Hepatocyte (in vitro differentiated cells): ENCODE measurements around the gene RYR3. TPM values are rescaled to one million over a fixed set of nuclear protein-coding genes. Genes with fewer than 3 reads are reported as not detected.

Experiments used
- DNase-seq: peaks from one replicate; pipeline ENCODE4 v3.0.0-alpha.2; 2016; ENCODE audit warnings: low spot score
- H2AFZ ChIP-seq: fragments of 200-600 bp; sonication (generic); 2 replicates; pipeline ENCODE4 v1.6.0; 2016; ENCODE audit warnings: antibody characterized with exemption, mild to moderate bottlenecking
- H3K27ac ChIP-seq: fragments of 200-600 bp; sonication (generic); 2 replicates; pipeline ENCODE4 v1.5.1; 2016; ENCODE audit warnings: mild to moderate bottlenecking
- H3K27me3 ChIP-seq: fragments of 200-600 bp; sonication (generic); 2 replicates; pipeline ENCODE4 v1.6.1; 2016
- H3K36me3 ChIP-seq: fragments of 200-600 bp; sonication (generic); replicated peaks from 2 replicates; pipeline ENCODE4 v1.5.1; 2016; ENCODE audit warnings: low read depth; ENCODE audit not compliant: insufficient read depth
- H3K4me1 ChIP-seq: fragments of 200-600 bp; sonication (generic); 2 replicates; pipeline ENCODE4 v1.5.1; 2016; ENCODE audit warnings: mild to moderate bottlenecking, moderate library complexity; ENCODE audit not compliant: insufficient read depth
- H3K4me2 ChIP-seq: fragments of 200-600 bp; sonication (generic); 2 replicates; pipeline ENCODE4 v1.6.0; 2016
- H3K4me3 ChIP-seq: fragments of 200-600 bp; sonication (generic); 2 replicates; pipeline ENCODE4 v1.5.1; 2016; ENCODE audit warnings: mild to moderate bottlenecking
- H3K79me2 ChIP-seq: fragments of 200-600 bp; sonication (generic); 2 replicates; pipeline ENCODE4 v1.6.0; 2017; ENCODE audit warnings: mild to moderate bottlenecking
- H3K9me2 ChIP-seq: fragments of 200-600 bp; sonication (generic); replicated peaks from 2 replicates; pipeline ENCODE4 v1.6.0; 2017; ENCODE audit warnings: mild to moderate bottlenecking; ENCODE audit not compliant: insufficient read depth
- H3K9me3 ChIP-seq: fragments of 200-600 bp; sonication (generic); 2 replicates; pipeline ENCODE4 v1.5.1; 2016; ENCODE audit warnings: low read depth, mild to moderate bottlenecking
- H4K20me1 ChIP-seq: fragments of 200-600 bp; sonication (generic); 2 replicates; pipeline ENCODE4 v1.6.0; 2016; ENCODE audit warnings: mild to moderate bottlenecking; ENCODE audit not compliant: insufficient read depth, poor library complexity, severe bottlenecking
- EZH2 ChIP-seq: fragments of 200-600 bp; sonication (generic); IDR thresholded peaks from 2 replicates; pipeline ENCODE4 v1.6.1; 2016; ENCODE audit warnings: antibody characterized with exemption, mild to moderate bottlenecking, borderline replicate concordance
- EZH2phosphoT487 ChIP-seq: fragments of 200-600 bp; sonication (generic); IDR thresholded peaks from one replicate; pipeline ENCODE4 v1.6.1; 2018; ENCODE audit warnings: antibody characterized with exemption, mild to moderate bottlenecking, low read depth, moderate library complexity; ENCODE audit not compliant: unreplicated experiment, severe bottlenecking
- WGBS: methylation state at CpG from one replicate; pipeline ENCODE4 v1.1.6; 2016; ENCODE audit warnings: low lambda C conversion rate; ENCODE audit errors: missing lambda C conversion rate; 5-methylcytosine and 5-hydroxymethylcytosine counted together
- polyA plus RNA-seq: library from polyadenylated mRNA; unstranded; fragments of >200 nt; fragmentation: Nextera tagmentation; extraction: Ambion mirVana; gene quantifications from 2 replicates; pipeline ENCODE4 v1.2.1, GENCODE V29; 2016
- total RNA-seq: library from RNA; depleted of rRNA; stranded (reverse); fragments of >200 nt; gene quantifications from 2 replicates; pipeline ENCODE4 v1.2.3, GENCODE V29; 2014
- TF ChIP-seq, protein P1 (sequence below): fragments of 200-600 bp; sonication (generic); IDR thresholded peaks from 2 replicates; pipeline ENCODE4 v1.5.1; 2016; ENCODE audit warnings: antibody characterized with exemption, mild to moderate bottlenecking; ENCODE audit not compliant: poor library complexity

RYR3 gene
- total and polyA plus RNA-seq, 2 experiments from 2014 or later, result 0.36 to 0.37 TPM

GRCh38 chr15:33369941-33370622 lies 59.3 kb downstream of the RYR3 start:
- WGBS, result 69% methylated on average over 3 of the region's 3 CpGs
- Histone ChIP-seq H3K27me3 (no peaks in the 10 kb centered on the region), H3K27ac (no peak overlapping the region)

GRCh38 chr15:33370623-33371020 lies 59.9 kb downstream of the RYR3 start:
- no peaks in the 10 kb centered on the region for H3K4me1 ChIP-seq
- 98% methylated on average over 3 of the region's 3 CpGs for WGBS
- no peaks in the 10 kb centered on the region for H4K20me1 ChIP-seq
- no peaks in the 10 kb centered on the region for H3K9me2 ChIP-seq
- H3K36me3 ChIP-seq, result no peaks in the 10 kb centered on the region
- DNase-seq, result no peak
- H3K4me3 ChIP-seq, result no peak overlapping the region
- H3K27me3 ChIP-seq, result no peaks in the 10 kb centered on the region
- no peaks in the 10 kb centered on the region for H3K79me2 ChIP-seq
- H3K4me2 ChIP-seq, result no peak overlapping the region
- no peak overlapping the region for H2AFZ ChIP-seq
- no peak overlapping the region for H3K27ac ChIP-seq
- no peaks in the 10 kb centered on the region for H3K9me3 ChIP-seq
- TF ChIP-seq EZH2 (no peak), EZH2phosphoT487 (no peak)
- TF ChIP-seq, protein P1, sequence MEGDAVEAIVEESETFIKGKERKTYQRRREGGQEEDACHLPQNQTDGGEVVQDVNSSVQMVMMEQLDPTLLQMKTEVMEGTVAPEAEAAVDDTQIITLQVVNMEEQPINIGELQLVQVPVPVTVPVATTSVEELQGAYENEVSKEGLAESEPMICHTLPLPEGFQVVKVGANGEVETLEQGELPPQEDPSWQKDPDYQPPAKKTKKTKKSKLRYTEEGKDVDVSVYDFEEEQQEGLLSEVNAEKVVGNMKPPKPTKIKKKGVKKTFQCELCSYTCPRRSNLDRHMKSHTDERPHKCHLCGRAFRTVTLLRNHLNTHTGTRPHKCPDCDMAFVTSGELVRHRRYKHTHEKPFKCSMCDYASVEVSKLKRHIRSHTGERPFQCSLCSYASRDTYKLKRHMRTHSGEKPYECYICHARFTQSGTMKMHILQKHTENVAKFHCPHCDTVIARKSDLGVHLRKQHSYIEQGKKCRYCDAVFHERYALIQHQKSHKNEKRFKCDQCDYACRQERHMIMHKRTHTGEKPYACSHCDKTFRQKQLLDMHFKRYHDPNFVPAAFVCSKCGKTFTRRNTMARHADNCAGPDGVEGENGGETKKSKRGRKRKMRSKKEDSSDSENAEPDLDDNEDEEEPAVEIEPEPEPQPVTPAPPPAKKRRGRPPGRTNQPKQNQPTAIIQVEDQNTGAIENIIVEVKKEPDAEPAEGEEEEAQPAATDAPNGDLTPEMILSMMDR, result no peak

More at GRCh38 chr15:33369941-33370622, 59.3 kb downstream of the RYR3 start:
- Histone ChIP-seq H3K9me2 (no peaks in the 10 kb centered on the region), H3K9me3 (no peaks in the 10 kb centered on the region), H2AFZ (no peak overlapping the region), H3K36me3 (no peaks in the 10 kb centered on the region), H3K4me2 (no peak overlapping the region), H4K20me1 (no peaks in the 10 kb centered on the region), H3K79me2 (no peaks in the 10 kb centered on the region), H3K4me1 (no peaks in the 10 kb centered on the region), H3K4me3 (no peak overlapping the region)
- TF ChIP-seq EZH2 (no peak), EZH2phosphoT487 (no peak)
- TF ChIP-seq, protein P1, result no peak
- DNase-seq, result no peak

DNA sequence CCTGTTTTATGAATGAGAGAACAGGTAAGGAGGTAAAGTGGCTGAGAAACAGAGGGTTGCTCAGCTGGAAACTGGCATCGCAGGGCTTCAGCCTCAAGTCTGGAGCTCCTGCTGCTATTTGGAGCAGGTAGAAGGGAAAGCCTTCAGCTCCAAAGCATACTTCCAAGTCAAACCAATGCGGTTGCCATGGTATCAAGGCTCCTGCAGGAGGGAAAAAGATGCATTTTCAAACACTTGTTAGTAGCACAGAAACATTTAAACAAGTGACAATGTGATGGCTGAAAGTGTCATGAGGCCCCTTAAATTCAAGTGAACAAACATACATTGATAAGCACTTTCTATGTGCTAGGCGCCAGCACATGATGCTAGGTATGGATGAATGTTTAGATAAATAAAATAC lies 60.4 kb downstream of the RYR3 start:
- no peak for DNase-seq
- Histone ChIP-seq H3K36me3 (no peaks in the 10 kb centered on the region), H3K4me2 (no peak overlapping the region), H3K9me2 (no peaks in the 10 kb centered on the region), H3K27me3 (no peaks in the 10 kb centered on the region), H3K79me2 (no peaks in the 10 kb centered on the region), H3K4me3 (no peak overlapping the region), H3K27ac (no peak overlapping the region), H3K4me1 (no peaks in the 10 kb centered on the region), H2AFZ (no peak overlapping the region), H4K20me1 (no peaks in the 10 kb centered on the region), H3K9me3 (no peaks in the 10 kb centered on the region)
- TF ChIP-seq EZH2phosphoT487 (no peak), EZH2 (no peak)
- TF ChIP-seq, protein P1, result no peak
- 92% methylated on average over 3 of the region's 3 CpGs for WGBS
